Measurements from ENCODE around the gene EXOC4.

The EXOC4 gene

DNA sequence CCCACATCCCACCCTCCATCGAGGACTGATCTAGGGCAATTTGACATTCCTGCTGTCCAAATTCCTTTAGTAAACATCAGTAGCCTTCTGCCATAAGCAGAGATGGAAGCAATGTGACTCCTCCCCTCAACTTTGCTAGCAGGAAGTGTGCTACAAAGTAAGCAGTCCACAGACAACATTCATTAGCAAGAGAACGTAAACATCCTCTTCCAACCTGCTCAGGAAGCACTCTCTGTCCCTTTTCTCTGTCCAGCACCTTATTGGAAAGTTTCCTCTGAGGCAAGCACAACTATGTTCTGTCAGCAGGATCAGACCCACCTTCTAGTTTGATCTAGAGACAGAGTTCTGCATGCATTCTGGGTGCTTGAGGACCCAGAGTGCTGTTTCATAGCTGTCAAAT, 826.1 kb downstream of the EXOC4 start:
- no peak for DNase-seq (ENCODE audit: low spot score)

DNA sequence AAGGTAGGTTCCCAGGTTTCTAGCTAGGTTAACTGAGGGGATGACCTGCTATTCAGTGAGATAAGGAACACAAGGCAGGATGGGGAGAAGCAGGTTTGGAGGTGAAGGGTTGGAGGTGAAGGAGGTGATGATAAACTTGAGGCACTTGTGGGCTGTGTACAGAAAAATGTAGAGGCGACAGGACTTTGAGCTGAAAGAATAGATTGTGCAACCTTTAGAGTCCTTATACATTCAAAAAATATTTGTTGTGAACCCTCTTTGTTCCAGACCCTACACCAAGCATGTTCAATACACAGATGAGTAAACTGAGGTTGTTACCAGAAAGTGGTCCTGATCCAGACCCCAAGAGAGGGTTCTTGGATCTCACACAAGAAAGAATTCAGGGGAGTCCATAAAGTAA, 828.8 kb downstream of the EXOC4 start:
- DNase-seq (ENCODE audit: low spot score): no peak

DNA sequence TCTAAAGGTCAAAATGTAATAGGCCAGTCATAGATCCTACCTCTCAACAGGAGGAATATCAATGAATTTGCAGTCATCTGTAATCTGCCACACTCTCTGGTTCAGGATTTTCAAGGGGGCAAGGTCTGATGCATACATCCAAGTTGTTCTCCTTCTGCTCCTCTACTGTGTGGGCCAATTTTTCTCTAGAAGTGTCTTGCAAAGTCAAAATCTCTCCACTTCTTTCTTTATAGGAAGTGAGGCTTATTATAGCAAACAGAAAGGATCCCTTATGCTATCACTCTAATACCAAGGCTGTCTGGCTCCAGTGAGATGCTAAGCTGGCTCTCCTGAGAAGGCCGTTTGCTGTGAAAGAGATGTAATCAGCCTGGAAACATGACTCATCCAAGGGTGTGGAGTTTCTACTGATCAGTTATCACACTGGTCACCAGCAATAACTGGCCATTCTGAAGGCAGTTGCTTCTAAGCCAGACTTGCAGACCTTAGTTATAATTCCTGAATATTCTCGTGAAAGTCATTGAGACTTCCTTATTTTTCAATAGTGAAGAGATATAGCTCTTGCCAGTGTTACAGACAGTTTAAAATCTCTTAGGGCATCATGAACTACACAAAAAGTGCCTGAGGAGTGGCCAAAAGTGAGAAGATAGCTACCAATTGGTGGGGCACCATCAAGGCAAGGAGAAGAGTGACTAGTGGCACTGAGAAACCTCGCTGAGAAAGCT, 831.0 kb downstream of the EXOC4 start:
- DNase-seq (ENCODE audit: low spot score): no peak

DNA sequence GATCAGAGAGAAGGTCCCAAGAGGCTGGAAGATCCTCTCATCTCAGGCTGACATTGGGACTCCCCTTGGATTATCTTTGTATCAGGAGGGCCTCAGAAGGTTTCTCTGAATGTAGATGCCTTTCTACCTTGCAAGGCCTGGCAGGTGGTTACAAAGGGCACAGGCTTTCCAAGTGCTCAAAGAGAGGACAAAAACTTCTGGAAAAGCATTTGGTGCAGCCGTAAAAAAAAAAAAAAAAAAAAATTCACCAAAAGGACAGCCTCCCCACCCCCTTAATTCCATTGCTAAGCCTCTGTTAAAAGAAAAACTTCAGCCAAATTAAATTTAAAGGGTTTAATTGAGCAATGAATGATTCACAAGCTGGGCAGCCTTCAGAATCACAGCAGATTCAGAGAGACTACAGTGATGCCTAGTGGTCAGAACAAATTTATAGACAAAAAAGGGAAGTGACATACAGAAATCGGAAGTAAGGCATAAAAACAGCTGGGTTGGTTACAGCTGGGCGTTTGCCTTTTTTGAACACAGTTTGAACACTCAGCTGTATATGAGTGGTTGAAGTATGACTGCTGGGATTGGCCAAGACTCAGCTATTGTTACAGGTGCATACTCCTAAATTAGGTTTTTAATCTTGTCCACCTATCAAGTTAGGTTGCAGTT, 831.7 kb downstream of the EXOC4 start:
- DNase-seq (ENCODE audit: low spot score): no peak

DNA sequence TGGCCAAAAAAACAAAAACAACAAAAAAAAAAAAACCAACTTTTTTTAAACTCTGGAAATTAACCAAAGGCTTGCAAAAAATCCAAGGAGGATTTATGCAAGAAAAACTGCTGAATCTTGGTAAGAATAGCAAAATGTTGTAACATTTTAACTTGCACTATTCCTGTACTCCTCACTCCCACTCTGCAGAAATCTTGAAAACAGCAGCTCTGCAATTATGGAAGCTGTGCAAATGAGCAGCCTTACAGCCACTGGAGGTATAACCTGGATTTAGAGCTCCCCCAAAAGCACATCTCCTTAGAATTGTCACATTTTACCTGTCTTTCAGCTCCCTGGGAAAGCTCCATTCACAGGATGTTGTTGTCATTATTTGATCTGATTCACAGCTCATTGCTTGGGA, 832.4 kb downstream of the EXOC4 start:
- DNase-seq (ENCODE audit: low spot score): no peak

DNA sequence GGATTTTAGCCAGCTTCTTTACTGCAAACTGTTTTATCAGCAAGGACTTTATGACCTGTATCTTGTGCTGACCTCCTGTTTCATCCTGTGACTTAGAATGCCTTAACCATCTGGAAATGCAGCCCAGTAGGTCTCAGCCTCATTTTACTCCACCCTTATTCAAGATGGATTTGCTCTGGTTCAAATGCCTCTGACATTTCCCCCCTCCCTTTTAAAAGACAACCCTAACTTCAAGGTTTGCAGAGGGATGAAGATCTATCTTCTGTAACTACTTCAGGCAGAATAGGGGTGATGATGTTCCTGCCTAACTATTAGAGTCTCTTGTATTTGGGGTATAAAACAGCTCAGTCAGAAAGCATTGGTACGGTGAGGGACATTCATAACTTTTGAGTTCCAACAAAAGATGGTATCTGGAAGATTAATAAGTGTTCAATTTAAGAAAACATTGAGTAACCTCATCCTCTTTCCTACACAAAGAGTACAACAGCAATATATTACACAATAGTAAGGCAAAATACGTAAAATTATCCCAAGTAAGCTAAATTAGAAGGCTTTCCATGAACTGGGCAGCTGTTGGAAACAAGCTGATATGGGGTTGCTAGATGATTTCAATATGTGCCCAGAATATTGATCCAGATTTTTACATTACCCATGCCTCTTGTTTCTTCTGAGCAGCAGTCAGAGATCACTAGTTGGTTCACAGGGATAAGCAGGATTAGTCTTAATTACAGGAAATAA, 834.3 kb downstream of the EXOC4 start:
- no peak for DNase-seq (ENCODE audit: low spot score)

DNA sequence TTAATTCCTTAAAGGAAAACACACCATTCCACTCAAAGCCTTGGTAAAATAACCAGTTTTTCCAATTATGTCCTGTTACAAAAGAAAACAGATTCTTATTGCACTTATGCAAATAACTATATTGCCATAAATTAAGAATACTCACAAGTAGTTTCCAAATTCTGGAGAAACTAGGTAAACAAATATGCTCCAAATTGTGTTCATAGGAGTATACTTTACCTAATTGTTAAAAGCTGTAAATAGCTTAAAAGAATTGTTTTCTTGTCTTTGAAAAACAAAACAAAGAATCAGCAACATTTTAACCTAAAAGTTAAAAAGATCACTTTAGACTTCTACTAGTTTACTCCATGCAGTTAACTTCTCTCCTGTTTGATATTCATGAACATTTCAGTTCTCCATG, 835.3 kb downstream of the EXOC4 start:
- DNase-seq (ENCODE audit: low spot score): no peak

DNA sequence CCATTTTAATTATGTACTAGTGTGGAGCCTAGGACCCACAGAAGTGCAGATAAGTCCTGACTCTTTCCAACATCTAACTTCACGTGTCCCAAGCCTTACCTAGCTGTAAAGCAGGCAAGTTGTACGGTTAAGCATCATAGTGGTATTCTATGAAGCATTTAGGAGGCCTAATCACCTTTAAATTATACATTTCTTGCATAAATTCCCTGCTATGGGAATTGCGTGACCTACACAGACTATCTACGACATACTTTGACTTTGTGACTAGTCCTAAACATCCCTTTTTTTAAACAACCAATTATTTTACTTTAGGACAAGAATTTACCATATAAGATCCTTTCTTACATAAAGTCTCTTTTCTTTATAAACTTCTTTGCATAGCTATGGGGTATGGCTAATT, 836.6 kb downstream of the EXOC4 start:
- peak; percentile 38 for DNase-seq (ENCODE audit: low spot score)

DNA sequence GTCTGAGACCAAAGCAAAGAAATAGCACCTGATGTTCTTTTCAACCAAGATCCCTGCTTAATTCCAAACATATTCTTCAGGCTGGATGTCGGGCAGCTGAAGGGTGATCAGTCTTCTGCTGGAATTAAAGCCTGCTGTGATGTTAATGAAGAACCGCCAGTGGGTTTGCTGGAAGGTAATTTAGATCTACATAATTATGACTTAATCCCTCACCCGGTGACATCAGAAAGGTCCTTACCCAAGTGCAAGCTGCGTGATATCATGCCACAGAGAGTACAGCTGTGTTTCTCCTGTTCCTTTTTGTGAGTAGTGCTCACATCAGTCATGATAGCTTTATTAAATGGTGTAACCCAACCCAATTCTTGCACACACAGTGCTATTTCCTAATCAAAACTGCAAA, 845.2 kb downstream of the EXOC4 start:
- no peak for DNase-seq (ENCODE audit: low spot score)

DNA sequence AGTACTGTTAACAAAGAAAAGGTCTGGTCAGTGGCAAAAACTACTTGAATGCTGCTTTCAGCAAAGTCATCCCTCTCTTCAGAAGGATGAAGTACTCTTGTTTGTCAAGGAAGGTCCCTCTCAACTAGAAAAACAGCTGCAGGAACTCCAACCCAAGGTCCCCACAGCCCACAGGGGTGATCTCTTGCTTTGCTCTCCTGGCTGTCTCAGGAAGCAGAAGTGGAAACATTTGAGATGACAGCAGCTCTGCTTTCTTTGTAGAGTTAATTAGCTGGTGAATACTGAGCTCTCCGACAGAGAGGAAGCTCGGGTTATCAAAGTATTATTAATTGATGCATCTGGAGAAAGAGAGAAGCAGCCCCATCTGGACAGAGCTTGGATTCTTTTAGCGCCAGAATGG, 848.8 kb downstream of the EXOC4 start:
- DNase-seq (ENCODE audit: low spot score): no peak

DNA sequence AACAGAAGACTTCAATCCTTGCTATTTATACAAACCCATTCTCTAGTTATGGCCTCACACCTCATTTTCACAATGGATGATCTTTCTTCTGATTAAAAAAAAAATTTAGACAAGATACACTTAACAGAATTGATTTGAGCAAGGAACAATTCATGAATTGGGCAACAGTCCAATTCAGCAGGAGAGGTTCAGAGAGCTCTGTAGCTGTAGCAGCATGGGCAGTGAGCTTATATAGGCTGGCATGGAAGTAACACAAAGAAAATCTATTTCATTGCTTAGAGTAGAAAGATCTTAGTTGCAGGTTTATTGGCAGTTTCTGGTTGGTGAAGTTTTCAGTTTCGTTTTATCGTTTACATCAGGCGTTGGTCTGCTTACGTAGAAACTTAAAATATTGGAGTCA, 851.3 kb downstream of the EXOC4 start:
- DNase-seq (ENCODE audit: low spot score): no peak

DNA sequence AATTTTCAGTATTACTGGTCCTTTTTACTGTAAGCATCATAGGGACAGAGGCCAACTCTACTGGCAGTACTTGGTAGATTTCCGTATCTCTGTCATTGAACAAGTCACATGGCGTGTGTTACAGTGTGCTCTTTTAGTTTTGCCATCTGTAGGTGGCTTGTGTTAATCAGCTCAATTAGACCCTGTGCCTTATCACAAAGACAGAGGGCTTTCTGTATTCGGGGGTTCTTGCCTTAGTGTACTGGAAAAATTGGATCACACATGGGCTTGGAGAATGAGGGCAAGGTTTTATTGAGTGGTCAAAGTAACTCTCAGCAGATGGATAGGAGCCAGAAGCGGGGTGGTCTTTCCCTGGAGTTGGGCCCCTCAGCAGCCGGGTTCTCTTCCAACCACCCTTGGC, 853.0 kb downstream of the EXOC4 start:
- DNase-seq (ENCODE audit: low spot score): no peak

DNA sequence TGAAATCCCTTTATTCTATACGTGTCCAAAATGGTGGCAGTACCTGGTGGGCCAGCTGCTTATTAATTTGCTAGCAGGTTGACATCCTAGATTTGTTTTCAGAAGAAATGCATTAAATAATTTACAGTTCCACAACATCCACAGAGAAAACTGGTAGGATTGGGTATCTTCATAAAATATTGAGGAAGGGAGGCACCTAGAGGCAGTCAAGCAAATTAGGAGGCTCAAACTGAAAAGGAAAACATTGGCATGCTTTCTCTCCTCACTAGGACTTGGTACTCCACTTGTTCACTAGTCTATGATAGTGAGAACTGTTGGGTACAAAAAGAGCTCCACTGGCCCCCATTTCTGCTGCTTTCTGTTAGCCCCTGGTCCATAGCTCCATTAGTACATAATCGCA, 855.9 kb downstream of the EXOC4 start:
- no peak for DNase-seq (ENCODE audit: low spot score)

DNA sequence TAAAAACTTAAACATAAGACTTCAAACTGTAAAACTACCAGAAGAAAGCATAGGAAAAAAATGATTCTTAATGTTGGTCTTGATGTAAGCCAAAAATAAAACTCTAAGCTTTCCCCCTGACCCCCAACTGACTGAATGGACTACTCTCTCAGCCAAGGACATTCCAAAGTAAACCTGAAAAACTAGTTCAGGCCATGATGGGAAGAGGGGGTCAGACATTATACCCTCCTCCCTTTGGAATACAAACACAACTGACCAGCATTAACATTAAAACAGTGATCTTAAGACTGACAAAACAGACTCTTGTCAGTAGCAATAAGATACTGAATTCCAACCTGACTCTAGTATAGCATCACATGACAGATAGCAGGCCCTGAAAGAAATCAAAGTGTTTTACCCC, 860.8 kb downstream of the EXOC4 start:
- no peak for DNase-seq (ENCODE audit: low spot score)

DNA sequence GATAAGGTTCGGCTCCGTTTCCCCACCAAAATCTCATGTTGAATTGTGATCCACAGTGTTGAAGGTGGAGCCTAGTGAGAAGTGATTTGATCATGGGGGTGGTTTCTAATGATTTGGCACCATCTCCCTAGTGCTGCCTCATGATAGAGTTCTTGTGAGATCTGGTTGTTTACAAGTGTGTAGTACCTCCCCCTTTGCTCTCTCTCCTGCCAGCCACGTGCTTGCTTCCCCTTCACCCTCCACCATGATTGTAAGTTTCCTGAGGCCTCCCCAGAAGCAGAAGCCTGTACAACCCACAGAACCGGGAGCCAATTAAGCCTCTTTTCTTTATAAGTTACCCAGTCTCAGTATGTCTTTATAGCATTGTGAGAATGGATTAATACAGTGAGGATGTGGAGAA, 862.1 kb downstream of the EXOC4 start:
- no peak for DNase-seq (ENCODE audit: low spot score)

All from RKO (cell line).